GM21360 (cell line): Measurements from ENCODE around the gene MAN1A1.
A peak's percentile ranks its signal among the peaks of the same experiment; 100 is the strongest.

Experiments used
- ATAC-seq: cut with Tn5 transposase; IDR thresholded peaks from one replicate; pipeline ENCODE4 v1.9.1; 2021; ENCODE audit warnings: mild to moderate bottlenecking, moderate library complexity; ENCODE audit not compliant: unreplicated experiment

MAN1A1 gene

DNA sequence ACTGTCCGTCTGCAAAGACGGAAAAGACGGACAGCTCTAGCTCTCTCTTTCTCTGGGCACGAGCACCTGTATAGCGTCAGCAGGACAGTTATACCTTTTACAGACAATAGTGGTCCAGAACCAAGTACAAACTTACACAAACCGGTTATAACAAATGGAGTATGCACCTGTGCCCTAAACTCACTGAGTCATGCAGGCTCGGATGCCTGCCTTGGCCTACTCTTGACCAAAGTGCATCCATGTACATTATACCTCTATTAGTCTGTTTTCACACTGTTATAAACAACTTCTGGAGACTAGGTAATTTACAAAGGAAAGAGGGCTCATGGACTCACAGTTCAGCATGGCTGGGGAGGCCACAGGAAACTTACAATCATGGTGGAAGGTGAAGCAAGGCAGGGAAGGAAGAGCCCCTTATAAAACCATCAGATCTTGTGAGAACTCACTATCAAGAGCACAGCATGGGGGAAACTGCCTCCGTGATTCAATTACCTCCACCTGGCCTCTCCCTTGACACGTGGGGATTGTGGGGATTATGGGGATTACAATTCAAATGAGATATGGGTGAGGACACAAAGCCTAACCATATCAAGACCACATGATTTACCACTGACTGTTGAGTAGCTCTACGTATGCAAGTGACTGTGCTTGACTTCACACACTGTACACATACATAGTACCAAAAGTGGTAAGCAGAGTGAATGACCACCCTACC is 23.1 kb downstream of the MAN1A1 start:
- no peak for ATAC-seq

DNA sequence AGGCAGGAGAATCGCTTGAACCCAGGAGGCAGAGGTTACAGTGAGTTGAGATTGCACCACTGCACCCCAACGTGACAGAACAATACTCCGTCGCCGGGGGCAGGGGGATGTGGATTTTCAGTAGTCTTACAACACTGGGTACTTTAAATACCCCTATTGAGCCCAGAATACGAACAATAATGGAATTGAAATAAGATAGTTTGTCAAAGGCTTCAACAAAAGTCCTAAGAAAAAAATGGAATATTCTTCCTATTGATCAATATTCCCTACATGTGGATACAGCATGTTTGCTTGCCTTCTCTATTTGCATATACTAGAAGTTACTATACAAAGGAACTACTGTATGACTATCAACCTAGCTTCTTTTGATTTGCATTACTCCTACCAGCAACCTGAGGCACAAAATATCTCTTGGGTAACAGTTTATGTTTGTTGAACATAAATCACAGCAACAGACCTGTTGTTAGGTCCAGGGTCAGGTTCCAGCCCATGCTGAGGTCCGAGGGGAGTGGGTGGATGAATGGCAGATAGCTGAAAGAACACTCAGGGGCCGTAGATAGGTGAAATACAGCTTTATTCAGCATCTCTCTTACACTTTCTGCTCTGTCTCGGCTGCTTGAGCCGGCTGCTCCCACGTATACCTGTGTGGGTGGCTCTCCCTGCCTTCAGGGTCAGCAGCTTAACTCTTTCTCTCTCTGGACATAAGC is 23.8 kb downstream of the MAN1A1 start:
- no peak for ATAC-seq

DNA sequence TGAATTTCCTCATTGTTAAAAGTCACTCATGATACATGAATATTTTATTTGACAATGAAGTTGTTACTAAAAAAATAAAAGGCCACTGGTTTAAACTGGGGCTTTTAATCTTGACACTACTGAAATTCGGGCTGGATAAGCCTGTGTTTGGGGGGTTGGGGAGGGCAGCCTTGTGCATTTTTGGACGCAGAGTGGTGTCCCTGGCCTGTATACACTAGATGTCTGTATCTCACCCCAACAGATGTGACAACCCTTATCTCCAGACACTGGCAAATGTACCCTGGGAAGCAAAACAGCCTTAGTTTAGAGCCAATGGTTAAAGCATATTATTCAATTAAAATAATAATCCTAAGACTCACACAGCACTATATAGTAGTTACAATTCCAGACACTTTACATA is 24.8 kb downstream of the MAN1A1 start:
- no peak for ATAC-seq

DNA sequence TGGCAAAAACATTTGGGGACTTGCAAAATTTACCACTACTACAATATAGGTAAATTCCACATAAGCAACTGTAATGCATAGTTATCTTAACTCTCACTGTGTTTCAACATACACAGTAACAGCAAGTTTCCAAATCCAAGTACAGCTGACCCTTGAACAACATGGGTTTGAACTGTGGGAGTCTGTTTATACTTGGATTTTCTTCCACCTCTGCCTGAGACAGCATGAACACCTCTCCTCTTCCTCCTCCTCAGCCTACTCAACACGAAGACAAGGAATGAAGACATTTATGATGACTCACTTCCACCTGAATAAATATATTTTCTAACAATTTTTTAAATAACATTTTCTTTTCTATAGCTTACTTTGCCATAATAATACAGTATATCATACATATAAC is 25.6 kb downstream of the MAN1A1 start:
- no peak for ATAC-seq

DNA sequence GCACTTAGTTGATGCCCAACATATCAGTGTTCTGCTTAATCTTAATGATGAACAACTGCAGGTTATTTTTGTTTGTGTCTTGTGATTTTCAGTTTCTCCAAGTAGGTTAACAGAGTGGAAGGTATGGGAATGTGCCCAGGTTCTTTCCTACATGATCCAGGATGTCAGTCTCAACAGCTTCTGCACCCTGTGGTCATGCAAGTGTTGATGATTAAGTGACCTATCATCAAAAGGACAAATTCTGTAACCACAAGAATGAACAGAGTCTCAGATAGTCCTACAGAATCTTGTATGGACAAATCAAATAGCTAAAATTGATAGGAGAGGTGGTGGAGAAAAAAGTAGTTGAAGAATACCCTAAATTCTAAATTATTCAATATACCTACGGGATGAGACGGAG is 26.1 kb downstream of the MAN1A1 start:
- ATAC-seq = no peak

DNA sequence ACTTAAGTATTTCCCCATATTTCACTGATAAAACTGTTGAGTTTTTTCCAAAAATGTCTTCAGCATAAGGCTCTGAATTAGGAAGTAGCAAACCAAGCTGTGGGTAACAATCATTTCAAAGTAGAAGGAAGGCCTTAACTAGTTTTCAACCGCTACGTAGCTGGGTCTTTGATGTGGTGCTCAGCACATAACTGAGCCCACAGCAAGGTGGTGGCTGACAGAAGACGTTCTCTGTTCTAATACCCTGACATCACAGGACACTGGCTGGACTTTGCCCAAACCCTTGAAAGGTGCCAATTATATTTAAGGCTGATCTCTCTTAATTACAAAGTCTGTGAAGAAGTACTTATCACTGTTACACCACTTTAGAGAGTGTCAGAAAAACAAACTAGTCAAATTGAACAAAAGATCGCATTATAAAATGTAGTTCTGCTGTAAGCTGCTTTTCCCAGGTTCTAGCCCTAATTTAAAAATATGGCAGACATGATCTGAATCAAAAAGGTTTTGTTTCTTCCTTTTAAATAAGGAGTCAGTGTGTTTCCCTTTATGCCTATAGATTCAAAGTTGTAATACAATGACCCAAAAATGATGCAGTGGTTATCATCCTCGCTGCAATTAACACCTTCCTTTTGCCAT is 26.7 kb downstream of the MAN1A1 start:
- no peak for ATAC-seq

DNA sequence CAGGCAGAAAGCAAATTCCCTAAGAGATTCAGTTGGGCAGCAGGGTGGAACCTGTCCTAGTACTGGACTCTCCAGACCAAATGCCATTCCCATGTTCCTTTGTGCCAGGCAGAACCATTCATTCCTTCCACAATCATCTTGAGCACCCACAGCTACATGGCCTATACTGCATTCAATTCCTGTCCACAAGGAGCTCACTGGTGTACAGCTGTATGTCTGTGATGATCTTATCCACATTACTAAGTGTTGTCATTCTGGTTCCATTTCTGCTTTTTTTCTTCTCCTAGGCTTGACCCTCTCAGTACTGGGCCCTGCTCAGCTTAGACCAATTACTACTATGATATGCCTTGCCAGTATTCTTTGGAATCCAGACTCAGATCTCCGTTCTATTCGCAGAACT is 27.5 kb downstream of the MAN1A1 start:
- ATAC-seq = no peak

DNA sequence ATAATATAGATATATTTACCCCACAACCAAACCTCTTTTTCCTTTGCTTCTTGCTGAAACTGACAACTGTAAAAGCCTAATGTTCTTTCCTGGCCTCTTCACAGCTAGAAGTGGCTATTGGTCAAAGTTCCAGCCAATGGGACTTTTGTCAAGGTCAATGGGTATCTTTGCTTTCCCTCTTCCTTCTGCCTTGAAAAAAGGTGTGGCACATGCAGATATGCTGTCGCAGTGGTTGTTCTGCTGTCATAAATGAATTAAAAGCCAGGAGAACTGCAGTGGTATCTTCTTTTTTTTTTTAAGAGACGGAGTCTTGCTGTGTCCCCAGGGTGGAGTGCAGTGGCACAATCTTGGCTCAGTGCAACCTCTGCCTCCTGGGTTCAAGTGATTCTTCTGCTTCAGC is 29.9 kb downstream of the MAN1A1 start:
- ATAC-seq = no peak

DNA sequence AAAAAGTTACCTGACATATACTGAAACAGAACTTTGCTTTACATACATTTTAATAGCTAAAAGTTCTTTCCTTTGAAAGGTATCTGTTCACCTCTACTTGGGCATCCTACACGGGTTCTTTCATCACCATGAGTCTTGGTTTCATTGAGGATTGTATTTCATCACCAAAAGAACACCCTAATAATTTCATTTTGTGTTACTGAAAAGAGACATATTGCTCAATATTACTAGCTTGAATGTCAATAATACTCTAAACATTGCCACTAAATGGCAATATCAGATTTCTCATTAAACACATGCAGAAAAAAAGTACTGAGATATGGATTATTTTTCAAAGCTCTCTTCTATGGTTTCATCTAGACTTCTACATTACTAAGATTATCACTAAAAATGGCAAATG is 30.8 kb downstream of the MAN1A1 start:
- no peak for ATAC-seq

DNA sequence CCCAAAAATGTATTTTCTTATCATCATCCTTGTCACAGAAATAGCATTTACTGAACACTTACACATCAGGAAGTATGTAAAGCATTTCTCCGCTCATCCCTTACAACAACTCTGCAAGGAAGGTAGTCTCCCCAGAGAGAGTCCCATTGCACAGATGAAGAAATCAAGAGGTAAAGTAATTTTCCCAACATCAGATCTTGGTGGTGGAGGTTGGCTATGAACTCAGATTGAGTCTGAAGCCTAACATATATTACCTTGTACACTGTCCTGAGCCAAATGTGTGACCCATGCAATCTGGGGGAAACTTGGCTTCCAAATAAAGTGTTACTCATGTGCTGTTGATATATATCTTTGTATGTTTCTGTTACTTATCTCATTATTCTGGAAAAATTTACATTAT is 31.4 kb downstream of the MAN1A1 start:
- ATAC-seq = no peak

DNA sequence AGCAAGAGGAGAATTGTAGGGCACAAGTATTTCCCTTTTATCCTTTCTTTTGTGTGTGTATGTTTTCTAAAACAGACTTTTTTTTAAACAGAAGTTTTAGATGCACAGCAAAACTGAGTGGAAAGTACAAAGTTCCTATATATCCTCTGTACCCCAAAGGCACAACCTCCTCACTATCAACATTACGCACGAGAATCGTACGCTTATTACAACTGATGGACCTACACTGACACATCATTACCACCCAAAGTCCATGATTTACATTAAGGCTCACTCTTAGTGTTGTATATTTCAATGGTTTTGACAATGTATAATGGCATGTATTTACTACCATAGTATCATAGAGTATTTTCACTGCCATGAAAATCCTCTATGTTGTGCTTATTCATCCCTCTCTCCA is 32.6 kb downstream of the MAN1A1 start:
- ATAC-seq = no peak

DNA sequence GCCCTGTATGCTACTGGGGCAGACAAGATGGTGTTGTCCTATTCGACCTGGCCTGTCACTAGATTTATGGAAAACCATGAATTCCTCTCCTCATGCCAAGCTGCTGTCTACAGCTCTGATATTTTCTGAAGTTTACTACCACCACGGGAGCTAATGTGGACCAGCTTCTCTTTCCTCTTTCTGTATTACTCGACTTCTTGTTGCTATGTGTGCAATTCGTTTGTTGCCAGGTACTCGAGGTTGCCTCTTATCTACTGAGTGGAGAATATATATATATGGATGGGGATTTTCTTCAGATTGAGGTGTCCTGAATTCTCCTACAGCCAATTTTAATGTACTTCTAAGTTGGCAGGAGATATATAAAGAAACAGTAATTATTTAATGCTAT is 34.7 kb downstream of the MAN1A1 start:
- ATAC-seq = peak; percentile 53

DNA sequence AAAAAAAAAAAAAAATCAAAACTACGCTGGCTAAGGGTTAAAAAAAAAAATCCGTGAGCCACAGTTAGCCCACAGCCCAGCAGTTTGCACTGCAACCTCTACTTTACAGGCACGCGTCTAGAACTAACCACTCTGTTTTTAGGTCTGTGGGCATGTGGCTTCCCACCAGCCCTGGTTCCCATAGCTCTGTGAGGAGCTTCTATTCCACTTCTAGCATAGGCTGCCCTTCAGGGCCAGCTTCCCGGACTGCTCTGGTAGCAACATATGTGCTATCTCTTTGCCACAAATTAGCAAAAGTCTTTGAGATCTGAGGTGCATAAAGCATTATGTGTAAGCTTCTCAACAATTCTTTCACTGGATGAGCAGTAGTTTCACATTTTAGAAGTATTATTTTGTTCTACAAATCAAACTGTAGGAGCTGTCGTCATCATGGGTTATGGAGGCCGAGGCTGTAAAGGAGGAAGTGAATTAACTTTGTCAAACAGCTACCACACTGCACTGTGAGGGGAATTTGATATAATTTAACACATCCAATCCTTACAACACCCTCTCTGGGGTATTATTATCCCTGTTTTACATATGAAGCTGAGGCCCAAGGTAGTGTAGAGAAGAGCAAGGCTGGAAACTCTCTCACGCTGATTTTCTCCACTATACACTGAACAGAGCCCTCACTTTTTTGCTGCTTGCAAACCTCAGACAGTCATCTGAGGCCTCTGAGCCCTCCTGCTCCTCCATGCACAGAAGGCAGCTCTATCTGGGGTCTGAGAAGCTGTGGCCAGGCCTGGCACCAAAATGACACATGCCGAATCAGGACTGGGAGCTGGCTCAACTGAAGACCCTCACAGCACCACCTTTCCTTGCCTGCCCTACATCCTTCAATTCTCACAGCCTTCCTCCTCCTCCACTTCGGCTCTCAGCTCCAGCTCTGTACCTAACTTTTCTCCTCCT is 35.4 kb downstream of the MAN1A1 start:
- peak; percentile 53 for ATAC-seq

DNA sequence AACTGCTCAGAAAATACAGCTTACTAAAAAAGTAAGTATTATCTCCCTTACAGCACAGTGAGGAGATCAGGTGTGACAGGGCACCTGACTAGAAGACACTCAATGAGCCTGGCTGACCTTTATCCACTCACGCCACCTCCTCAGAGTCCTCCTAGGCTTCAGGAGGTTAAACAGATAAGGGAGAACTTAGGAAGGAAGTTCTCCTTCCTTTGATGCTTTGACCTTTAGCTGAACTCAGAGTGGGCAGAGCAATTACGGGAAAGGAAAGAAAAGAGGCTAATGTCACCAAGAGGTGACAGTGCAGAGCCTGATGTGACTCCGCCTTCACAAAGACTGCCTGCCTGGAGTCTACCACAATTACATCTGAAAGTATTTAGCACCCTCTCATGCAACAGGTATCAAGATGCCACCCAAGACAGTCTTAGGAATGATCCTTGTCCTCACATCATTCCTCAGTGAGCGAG is 36.7 kb downstream of the MAN1A1 start:
- ATAC-seq = peak; percentile 54

DNA sequence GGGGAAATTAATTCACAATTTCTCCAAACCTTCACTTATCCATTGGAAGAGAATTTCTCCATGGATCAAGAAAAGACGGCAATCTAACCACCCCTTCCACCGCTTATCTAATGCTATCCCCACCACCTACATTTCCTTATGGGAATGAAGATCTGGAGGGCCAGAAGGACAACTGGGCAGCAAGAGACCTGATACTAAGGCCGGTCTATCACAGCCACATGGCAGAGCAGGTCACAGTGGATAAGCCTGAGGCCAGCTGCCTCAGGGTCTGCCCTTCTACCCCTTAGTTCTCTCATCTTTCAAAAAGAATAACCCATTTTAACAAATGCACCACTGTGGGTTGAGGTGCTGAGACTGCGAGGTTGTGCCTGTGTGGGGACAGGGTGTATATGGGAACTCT is 37.1 kb downstream of the MAN1A1 start:
- no peak for ATAC-seq

DNA sequence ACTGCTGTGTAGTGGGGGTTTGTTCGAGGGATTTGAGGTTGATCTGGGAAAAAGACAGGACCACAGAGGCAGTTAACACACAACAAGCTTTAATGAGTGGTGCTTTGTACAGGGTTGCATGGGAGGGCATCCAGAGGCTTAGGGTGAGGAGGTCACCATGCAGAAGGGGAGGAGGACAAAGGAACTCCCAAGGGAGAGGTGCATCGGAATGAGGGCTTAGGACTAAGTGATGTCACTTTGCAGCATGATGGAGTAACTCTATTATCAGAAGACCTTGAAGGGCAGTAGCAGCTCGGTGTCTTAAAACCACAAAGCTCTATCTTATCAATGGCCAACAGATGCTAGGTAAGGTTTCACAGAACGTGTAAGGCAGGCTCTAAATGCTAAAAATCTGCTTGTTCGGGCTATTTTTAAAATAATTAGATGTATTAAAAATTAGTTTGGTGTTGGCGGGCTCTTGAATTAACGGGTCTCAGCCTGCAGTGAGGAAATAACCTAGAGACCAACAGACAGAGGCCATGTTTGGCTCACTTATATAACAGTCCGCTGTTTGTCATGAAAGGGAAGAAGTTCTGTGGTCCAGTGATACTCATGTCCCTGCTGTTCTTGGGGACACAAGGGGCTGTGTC is 37.9 kb downstream of the MAN1A1 start:
- no peak for ATAC-seq

DNA sequence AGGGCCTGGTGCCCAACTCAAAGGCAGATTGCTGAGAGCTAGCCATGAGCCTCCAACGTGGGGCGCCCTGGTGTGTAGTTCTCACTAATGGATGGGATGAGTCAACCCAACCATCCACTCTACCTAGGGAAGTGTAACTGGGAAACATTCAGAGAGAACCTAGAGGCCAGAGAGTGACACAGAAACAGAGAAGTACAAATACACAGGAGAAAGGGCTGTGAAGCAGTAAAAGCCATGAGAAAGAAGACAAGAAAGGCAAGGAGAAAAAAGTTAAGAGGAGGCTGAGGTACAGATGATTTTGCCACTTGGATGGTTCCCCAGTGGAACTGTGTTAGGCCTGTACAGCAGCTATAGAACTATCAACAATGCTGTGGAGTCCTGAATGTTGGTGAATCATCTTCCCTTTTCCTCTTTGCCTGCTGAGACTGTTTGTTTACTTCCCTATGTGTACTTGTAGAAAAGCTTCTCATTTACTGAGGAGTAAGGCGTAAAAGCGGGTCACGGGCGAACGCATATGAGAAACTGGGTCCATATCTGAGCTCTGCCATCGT is 39.0 kb downstream of the MAN1A1 start:
- ATAC-seq = no peak

DNA sequence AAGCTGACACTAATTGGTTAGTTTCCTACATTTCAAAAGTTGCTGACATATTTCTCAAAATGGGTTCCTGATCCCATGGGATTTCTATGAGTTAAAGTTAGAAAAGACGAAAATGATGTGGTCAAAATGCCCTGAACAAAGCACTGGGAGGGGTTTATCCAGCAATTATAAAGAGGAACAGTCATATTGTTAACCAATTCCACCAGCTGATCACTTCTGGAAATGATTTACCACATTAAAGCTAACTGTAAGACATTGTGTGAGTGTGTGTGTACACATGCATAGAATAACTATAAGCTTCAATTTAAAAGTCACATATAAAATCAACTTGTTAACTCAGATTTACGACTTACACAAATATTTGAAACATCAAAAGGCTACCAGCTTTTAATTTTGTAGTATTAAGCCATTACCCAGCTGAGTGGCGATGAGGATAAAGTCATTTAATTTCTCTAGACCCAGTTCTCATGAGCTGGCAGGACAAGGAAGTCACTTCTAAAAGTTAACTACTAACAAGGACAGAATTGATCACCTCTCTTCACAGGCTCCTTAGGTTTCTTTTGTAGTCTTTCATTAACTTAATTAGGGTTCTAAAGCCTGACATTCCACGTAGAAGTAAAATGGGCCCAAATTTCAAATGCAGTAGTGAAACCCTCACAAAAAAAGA is 40.4 kb downstream of the MAN1A1 start:
- ATAC-seq = no peak

DNA sequence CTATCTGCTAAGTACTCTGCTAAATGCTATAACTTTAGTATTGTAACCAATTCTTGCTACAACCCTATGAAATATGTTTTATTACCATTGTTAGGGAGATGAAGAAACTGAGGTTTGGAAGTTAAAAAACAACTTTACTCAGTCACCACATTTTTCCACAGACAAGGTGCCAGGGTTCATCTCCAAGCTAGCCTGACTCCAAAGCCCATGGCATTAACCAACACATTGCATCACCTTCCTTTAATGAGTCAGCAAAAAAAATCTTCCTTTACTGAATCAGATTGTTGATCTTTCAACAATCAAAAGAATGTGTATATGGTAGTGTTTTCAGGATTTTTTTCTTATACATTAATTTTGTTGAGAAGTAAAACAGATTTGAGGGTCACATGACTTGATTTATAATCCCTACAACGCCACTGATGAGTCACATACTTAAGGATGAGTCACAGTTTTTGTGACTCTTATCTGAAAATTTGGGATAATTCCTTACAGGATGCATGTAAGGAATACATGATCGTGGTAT is 41.5 kb downstream of the MAN1A1 start:
- ATAC-seq = no peak

DNA sequence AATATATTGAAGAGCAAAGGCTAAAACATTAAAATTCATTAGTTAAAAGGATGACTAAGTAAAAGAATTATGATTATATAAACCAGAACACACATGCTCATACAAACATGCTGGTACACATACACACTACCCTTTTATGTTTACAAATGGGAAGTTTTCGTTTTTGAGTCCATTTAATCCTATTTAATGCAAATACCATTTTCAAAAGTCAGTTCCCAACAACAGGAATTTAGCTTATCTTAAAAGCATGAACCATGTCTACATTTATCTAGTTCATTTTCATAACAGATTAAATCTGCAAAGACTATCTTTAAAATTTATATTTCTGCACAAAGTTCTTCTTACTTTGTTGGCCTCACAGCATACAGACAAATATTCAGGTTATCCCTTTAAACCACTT is 42.5 kb downstream of the MAN1A1 start:
- no peak for ATAC-seq
